Measurements from ENCODE around the gene CSAD.
A peak's percentile ranks its signal among the peaks of the same experiment; 100 is the strongest.

Gene CSAD

DNA sequence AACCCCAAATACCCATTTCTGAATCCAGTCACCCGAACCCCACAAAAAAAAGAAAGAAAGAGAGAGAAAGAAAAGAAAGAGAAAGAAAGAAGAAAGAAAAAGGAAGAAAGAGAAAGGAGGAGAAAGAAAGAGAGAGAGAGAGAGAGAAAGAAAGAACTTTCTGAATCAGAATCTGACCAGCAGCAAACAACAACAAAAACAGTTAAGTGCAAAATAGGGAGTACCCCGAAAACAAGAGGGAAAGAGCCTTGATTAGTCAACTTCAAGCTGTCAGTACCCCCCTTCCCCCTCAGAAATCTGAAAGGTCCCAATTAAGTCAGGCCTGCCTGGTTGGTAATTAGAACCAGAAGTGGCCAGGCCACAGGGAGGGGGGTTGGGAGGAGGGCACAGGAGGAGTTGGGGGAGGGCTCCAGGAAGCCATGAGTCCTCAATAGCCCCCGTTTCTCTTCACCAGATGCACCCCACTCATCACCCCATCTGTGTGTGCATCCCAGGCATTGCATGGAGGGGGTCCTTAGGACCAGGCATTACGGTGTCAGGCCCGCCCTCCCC, 41.5 kb upstream of the CSAD start:
- Mint-ChIP-seq H3K27ac (peak overlapping the region; percentile 88), H3K27me3 (peaks cover 15% of the 10 kb centered on the region), H3K9me3 (no peaks in the 10 kb centered on the region), H3K4me1 (peaks cover 77% of the 10 kb centered on the region), H3K36me3 (peaks cover 16% of the 10 kb centered on the region), H3K4me3 (peak overlapping the region; percentile 69)
- CTCF ChIA-PET, result interaction anchor here (0.9 to 2.5 kb wide), 2 partner anchors 8 to 26 kb away, joined by 3 to 11 read pairs; no protein-coding TSS in a partner anchor
- DNase-seq, result no peak

DNA sequence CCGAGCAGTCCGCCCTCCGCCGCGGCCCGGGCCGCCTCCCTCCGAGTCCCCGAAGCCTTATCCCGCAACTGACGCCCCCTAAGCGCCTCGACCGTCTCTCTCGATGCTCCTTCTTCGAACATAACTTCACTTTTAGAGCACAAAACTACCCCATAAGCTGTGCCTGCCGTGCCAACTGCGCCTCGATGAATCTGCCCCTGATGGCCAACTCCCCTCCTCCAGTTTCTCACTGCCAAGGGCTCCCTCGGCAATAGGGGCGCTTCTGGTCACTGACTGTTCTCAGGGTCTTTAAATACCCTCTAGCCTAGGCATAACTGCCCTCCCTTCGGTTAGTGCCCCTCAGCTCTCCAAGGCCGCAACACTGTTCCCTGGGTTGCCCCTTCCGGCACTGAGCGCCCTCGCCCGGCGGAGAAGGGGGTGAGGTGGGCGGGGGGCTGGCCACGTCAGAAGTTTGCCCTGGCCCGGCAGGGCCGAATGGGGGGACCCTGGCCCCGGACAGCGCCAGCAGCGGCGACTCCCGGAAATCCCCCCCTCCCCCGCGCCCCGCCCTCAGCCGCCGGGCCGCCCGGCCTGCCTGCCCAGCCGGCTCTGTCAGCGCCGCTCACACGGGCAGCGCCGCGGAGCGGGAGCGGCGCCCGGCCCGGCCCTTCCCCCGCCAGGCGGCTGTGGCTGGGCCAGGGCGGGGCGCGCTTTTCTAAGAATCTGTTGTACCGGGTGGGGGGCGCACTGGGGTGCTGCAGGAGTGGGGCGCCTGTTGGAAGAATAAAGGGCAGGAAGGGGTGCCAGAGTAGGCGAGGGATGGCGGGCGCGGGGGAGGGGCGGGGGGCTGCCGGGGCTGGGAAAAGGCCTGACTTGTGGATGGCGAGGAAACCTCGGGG, 40.7 kb upstream of the CSAD start:
- Mint-ChIP-seq H3K27me3 (peaks cover 9% of the 10 kb centered on the region), H3K4me1 (peaks cover 79% of the 10 kb centered on the region), H3K4me3 (peak overlapping the region; percentile 99), H3K9me3 (no peaks in the 10 kb centered on the region), H3K36me3 (peaks cover 18% of the 10 kb centered on the region), H3K27ac (peak overlapping the region; percentile 95)
- peak; percentile 72 for DNase-seq
- CTCF ChIA-PET, result interaction anchor here (0.7 to 13.8 kb wide), 5 partner anchors 10 to 46 kb away, joined by 3 to 250 read pairs (median 8); partner anchors contain the start of gene ESPL1

GRCh38 chr12:53220694-53221202, 40.0 kb upstream of the CSAD start:
- peak; percentile 88 for DNase-seq
- H3K4me3 Mint-ChIP-seq, result peak overlapping the region; percentile 99
- CTCF ChIA-PET, result interaction anchor here (0.7 to 13.8 kb wide), 6 partner anchors 10 to 47 kb away, joined by 3 to 250 read pairs (median 7); partner anchors contain the start of gene ESPL1
- peaks cover 25% of the 10 kb centered on the region for H3K36me3 Mint-ChIP-seq
- peak overlapping the region; percentile 95 for H3K27ac Mint-ChIP-seq
- no peaks in the 10 kb centered on the region for H3K9me3 Mint-ChIP-seq
- H3K4me1 Mint-ChIP-seq, result peaks cover 82% of the 10 kb centered on the region
- H3K27me3 Mint-ChIP-seq, result peaks cover 7% of the 10 kb centered on the region

DNA sequence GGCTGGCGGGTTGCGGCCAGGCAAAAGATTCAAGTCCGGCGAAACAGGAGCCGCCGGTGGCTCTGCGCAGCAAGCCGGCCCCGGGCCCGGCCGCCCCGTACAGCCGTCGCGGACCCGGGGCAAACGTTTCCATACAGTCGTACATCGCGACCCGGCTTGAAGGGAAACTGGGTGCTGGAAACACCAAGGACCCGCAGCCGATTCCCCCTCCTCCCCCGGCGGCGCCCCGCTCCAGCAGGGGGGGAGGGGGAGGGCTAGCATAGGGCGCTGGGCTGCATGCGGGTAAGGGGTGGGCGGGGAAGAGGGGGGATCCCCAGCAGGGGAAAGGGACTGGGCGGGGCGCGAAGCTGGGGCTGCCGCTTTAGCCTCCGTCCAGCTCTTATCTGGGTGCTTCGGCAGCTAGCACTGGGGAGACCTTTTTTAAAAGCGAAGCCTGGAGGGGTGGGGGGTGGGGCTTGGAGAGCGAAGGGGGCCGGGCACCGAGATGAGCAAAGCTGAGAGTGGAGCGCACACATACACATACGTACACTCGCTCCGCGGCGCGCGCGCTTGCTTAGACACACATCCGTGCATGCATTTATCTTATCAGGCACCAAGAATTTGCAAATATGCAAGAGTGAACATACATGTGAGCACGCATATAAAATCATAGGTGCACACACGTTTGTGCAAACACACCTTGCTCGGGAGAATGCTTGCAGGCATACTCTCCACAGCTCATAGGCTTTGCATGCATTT, 39.4 kb upstream of the CSAD start:
- DNase-seq, result peak; percentile 91
- Mint-ChIP-seq H3K4me3 (peak overlapping the region; percentile 99), H3K9me3 (no peaks in the 10 kb centered on the region), H3K4me1 (peaks cover 82% of the 10 kb centered on the region), H3K36me3 (peaks cover 30% of the 10 kb centered on the region), H3K27ac (peak overlapping the region; percentile 95), H3K27me3 (peaks cover 4% of the 10 kb centered on the region)
- CTCF ChIA-PET, result interaction anchor here (0.7 to 13.8 kb wide), 8 partner anchors 9 to 103 kb away, joined by 3 to 250 read pairs (median 6); partner anchors contain the start of gene ESPL1

GRCh38 chr12:53219292-53219955, 38.7 kb upstream of the CSAD start:
- Mint-ChIP-seq H3K36me3 (peaks cover 35% of the 10 kb centered on the region), H3K27ac (peak overlapping the region; percentile 95), H3K27me3 (no peaks in the 10 kb centered on the region), H3K4me3 (peak overlapping the region; percentile 99), H3K9me3 (no peaks in the 10 kb centered on the region), H3K4me1 (peaks cover 82% of the 10 kb centered on the region)
- peak; percentile 70 for DNase-seq
- CTCF ChIA-PET, result interaction anchor here (0.7 to 13.8 kb wide), 9 partner anchors 8 to 104 kb away, joined by 3 to 250 read pairs (median 6); partner anchors contain the start of genes AAAS and ESPL1

DNA sequence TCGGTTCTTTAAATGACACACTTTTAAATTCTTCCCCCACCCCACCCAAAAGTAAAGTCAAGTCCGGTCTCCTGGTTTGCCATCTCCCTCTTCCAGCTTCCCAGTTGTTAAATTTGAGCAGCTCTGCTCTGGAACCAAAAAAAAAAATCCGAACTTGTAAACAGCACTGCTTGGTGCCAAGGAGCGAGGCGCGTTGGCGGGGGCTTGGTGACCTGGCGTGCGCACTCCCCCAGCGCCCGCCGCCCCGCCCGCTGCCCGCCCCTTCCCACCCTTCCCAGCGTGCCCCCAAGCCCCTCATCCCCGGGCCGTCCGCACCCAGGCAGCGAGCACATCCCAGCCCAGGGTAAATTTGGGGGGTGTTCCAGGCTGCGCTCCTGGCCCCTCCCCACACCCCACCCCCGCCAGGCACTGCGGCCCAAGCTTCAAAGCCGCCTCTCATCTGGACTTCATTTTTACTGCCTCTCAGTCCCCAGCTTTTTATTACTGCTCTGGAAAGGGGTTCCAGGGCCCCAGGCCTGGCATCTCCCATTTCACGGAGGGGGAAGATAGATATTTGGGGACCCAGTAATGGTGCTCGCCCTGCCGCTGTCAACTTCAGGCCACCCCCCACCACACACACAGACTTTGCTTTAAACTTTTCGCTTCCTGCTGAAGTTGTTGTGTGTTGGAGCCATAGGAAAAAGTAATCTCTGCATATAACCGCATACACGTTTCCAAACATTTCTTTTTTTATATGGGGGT, 38.0 kb upstream of the CSAD start:
- H3K27ac Mint-ChIP-seq, result peak overlapping the region; percentile 95
- peaks cover 82% of the 10 kb centered on the region for H3K4me1 Mint-ChIP-seq
- peaks cover 42% of the 10 kb centered on the region for H3K36me3 Mint-ChIP-seq
- peak; percentile 36 for DNase-seq
- H3K4me3 Mint-ChIP-seq, result peak overlapping the region; percentile 99
- H3K27me3 Mint-ChIP-seq, result no peaks in the 10 kb centered on the region
- no peaks in the 10 kb centered on the region for H3K9me3 Mint-ChIP-seq
- CTCF ChIA-PET, result interaction anchor here (0.9 to 13.8 kb wide), 8 partner anchors 8 to 104 kb away, joined by 3 to 250 read pairs (median 7); partner anchors contain the start of genes AAAS and ESPL1

GRCh38 chr12:53217931-53218307, 37.2 kb upstream of the CSAD start:
- Mint-ChIP-seq H3K27me3 (no peaks in the 10 kb centered on the region), H3K4me3 (peak overlapping the region; percentile 99), H3K27ac (peak overlapping the region; percentile 85), H3K36me3 (peaks cover 50% of the 10 kb centered on the region), H3K9me3 (no peaks in the 10 kb centered on the region), H3K4me1 (peaks cover 81% of the 10 kb centered on the region)
- CTCF ChIA-PET, result interaction anchor here (0.9 to 13.8 kb wide), 6 partner anchors 28 to 105 kb away, joined by 3 to 250 read pairs (median 128); partner anchors contain the start of genes AAAS, ESPL1 and PFDN5
- no peak for DNase-seq

- Mint-ChIP-seq H3K36me3 (peaks cover 56% of the 10 kb centered on the region), H3K27me3 (no peaks in the 10 kb centered on the region), H3K4me1 (peaks cover 75% of the 10 kb centered on the region), H3K27ac (peak overlapping the region; percentile 85), H3K4me3 (peak overlapping the region; percentile 99), H3K9me3 (no peaks in the 10 kb centered on the region)
- DNase-seq, result peak; percentile 47
- CTCF ChIA-PET, result interaction anchor here (1.1 to 13.8 kb wide), 5 partner anchors 39 to 106 kb away, joined by 4 to 250 read pairs (median 148); partner anchors contain the start of genes AAAS, ESPL1 and PFDN5
Measured at GRCh38 chr12:53217051-53217930, 36.6 kb upstream of the CSAD start.

DNA sequence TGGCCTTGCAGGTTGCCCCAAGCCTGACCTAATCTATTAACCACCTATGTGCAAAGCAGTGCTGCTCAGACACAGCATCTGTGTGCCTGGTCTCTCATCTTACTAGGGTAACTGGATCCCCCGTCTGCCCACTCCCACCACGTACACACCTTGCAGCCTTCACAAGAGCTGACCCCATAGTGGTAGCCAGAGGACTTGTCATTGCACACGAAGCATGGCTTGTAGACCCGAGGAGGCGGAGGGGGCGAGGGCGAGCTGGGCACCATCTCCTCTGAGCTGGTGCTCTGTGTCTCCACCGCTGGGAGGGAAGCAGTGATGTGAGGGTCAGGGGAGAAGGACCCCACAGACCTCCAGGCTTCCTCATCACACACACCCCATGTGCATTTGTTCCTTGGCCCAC, 34.8 kb upstream of the CSAD start:
- CTCF ChIA-PET, result interaction anchor here (2.0 to 13.8 kb wide), 7 partner anchors 17 to 130 kb away, joined by 7 to 250 read pairs (median 108); partner anchors contain the start of genes AAAS, ESPL1 and PFDN5
- Mint-ChIP-seq H3K4me3 (no peak overlapping the region), H3K27ac (peak overlapping the region; percentile 77), H3K4me1 (peaks cover 76% of the 10 kb centered on the region), H3K36me3 (peaks cover 71% of the 10 kb centered on the region), H3K27me3 (no peaks in the 10 kb centered on the region), H3K9me3 (no peaks in the 10 kb centered on the region)
- DNase-seq, result no peak

DNA sequence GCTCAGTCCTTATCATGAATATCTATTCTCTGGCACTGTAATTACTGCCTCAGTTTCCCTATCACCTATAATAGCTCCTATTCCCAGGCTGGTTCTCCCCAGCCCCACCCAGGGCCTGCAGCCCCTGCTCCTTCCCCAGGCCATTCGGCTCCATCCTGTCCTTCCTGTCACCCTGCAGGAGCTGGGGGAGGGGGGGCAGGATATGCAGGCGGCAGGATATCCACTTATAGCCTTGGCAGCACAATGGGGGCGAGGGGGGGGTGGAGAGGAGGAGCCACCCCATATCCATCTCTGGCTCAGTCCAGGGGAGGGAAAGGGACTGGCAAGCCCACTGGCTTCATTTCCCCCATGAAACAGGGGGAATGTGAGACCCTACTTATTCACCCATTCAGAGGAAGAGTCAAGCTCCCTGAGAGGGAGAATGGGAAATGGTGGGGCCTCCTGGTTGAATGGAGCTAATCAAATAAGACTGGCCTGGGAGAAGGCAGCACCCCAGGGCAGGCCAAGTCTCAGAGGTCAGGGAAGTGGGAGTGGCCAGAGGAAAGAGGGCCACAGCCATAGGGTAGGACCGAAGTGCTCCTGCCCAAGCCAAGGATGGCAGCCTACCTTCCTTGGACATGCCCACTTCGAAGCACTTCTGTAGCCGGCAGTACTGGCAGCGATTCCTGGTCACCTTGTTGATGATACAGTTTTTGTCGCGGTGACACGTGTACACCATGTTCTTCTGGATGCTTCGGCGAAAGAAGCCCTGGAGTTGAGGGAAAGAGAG, 34.1 kb upstream of the CSAD start:
- Mint-ChIP-seq H3K4me3 (no peak overlapping the region), H3K36me3 (peaks cover 74% of the 10 kb centered on the region), H3K27me3 (no peaks in the 10 kb centered on the region), H3K9me3 (no peaks in the 10 kb centered on the region), H3K4me1 (peaks cover 79% of the 10 kb centered on the region), H3K27ac (peak overlapping the region; percentile 69)
- CTCF ChIA-PET, result interaction anchor here (0.7 to 13.8 kb wide), 17 partner anchors 9 to 130 kb away, joined by 3 to 250 read pairs (median 11); partner anchors contain the start of genes AAAS, CSAD, ESPL1 and PFDN5
- no peak for DNase-seq

GRCh38 chr12:53214221-53214620, 33.5 kb upstream of the CSAD start:
- Mint-ChIP-seq H3K27me3 (no peaks in the 10 kb centered on the region), H3K9me3 (no peaks in the 10 kb centered on the region), H3K36me3 (peaks cover 72% of the 10 kb centered on the region), H3K4me1 (peaks cover 82% of the 10 kb centered on the region), H3K27ac (peak overlapping the region; percentile 69), H3K4me3 (no peak overlapping the region)
- CTCF ChIA-PET, result interaction anchor here (0.7 to 13.8 kb wide), 26 partner anchors 9 to 131 kb away, joined by 3 to 250 read pairs (median 7); partner anchors contain the start of genes AAAS, CSAD, ESPL1 and MYG1
- no peak for DNase-seq
